Endothelial cell of umbilical vein (primary cell): Measurements from ENCODE around the gene LDHAL6B. TPM values are rescaled to one million over a fixed set of nuclear protein-coding genes. Genes with fewer than 3 reads are reported as not detected.

ENCODE experiments used
- BruUV-seq: library from RNA; stranded (reverse); fragments of 400-500 nt; replicated peaks from 2 replicates; lab custom pipeline; 2021; lab: Mats Ljungman, UMichigan
- CTCF ChIA-PET: fragments of 300-600, 350-600 bp; sonication (Branson Sonifier 250); formaldehyde crosslinking; loops from one replicate; lab custom pipeline; 2021; ENCODE audit warnings: antibody characterized with exemption, inconsistent platforms; lab: Charles Lee
- POLR2A ChIA-PET: fragments of 300-600, 350-600 bp; sonication (Branson Sonifier 250); formaldehyde crosslinking; loops from one replicate; lab custom pipeline; 2021; ENCODE audit warnings: antibody characterized with exemption, inconsistent platforms; lab: Charles Lee
- DNase-seq: peaks from one replicate; pipeline ENCODE4 v3.0.0-alpha.2; 2011; ENCODE audit warnings: low read depth, low spot score
- FAIRE-seq: peaks from 2 replicates; lab custom pipeline; 2011; peaks lifted over from hg19 to GRCh38; lab: Jason Lieb, UNC
- H2AFZ ChIP-seq: 2 replicates; pipeline ENCODE4 v1.6.0; 2012; ENCODE audit warnings: low read depth, low read length, control low read depth, inconsistent platforms
- H3K27ac ChIP-seq: 2 replicates; pipeline ENCODE4 v1.5.1; 2011; ENCODE audit warnings: low read depth, mild to moderate bottlenecking, control low read depth, low read length, moderate library complexity; ENCODE audit not compliant: insufficient read depth
- H3K27me3 ChIP-seq, 2 experiments: 2 replicates each; pipeline versions ENCODE4 v1.6.0 to v1.6.1; 2011; ENCODE audit warnings: low read length in 2 of 2, mixed read lengths in 1 of 2; ENCODE audit not compliant: control insufficient read depth in 2 of 2, insufficient read depth in 2 of 2
- H3K36me3 ChIP-seq, 2 experiments: 2 replicates in 1 of 2; 3 replicates in 1 of 2; pipeline ENCODE4 v1.5.1; 2011; ENCODE audit warnings: low read length in 2 of 2, mild to moderate bottlenecking in 1 of 2, moderate library complexity in 1 of 2; ENCODE audit not compliant: control insufficient read depth in 2 of 2, insufficient read depth in 2 of 2; ENCODE audit errors: extremely low read depth in 1 of 2
- H3K4me1 ChIP-seq: 3 replicates; pipeline ENCODE4 v1.5.1; 2011; ENCODE audit warnings: mild to moderate bottlenecking, low read length; ENCODE audit not compliant: control insufficient read depth, insufficient read depth; ENCODE audit errors: extremely low read depth
- H3K4me2 ChIP-seq: 2 replicates; pipeline ENCODE4 v1.6.1; 2011; ENCODE audit warnings: low read length, control low read depth, mixed read lengths; ENCODE audit not compliant: insufficient read depth
- H3K4me3 ChIP-seq, 3 experiments: fragments of 200-600 bp in 1 of 3; sonication (generic), shearing (Covaris generic) in 1 of 3; replicated peaks in 1 of 3; 2 replicates each; pipeline ENCODE4 v1.5.1; 2011 to 2016; ENCODE audit warnings: control low read depth in 3 of 3, low read length in 3 of 3, mild to moderate bottlenecking in 2 of 3, inconsistent platforms in 1 of 3, low read depth in 1 of 3, moderate library complexity in 1 of 3; ENCODE audit not compliant: insufficient read depth in 1 of 3
- H3K79me2 ChIP-seq: 2 replicates; pipeline ENCODE4 v1.6.0; 2012; ENCODE audit warnings: low read length, inconsistent platforms; ENCODE audit not compliant: control insufficient read depth, insufficient read depth
- H3K9ac ChIP-seq: replicated peaks from 2 replicates; pipeline ENCODE3; 2011; ENCODE audit warnings: low read length, control low read depth; ENCODE audit not compliant: insufficient read depth; ENCODE audit errors: extremely low read depth
- H3K9me1 ChIP-seq: replicated peaks from 3 replicates; pipeline ENCODE4 v1.6.0; 2011; ENCODE audit warnings: mild to moderate bottlenecking, low read length; ENCODE audit not compliant: control insufficient read depth, insufficient read depth; ENCODE audit errors: extremely low read depth
- H3K9me3 ChIP-seq: replicated peaks from 2 replicates; pipeline ENCODE4 v1.5.1; 2012; ENCODE audit warnings: low read length, inconsistent platforms; ENCODE audit not compliant: control insufficient read depth, insufficient read depth
- H4K20me1 ChIP-seq: replicated peaks from 2 replicates; pipeline ENCODE3; 2011; ENCODE audit warnings: mild to moderate bottlenecking, low read length; ENCODE audit not compliant: control insufficient read depth, insufficient read depth; ENCODE audit errors: extremely low read depth
- CTCF ChIP-seq, 2 donors: IDR thresholded peaks; 1 replicate in 1 of 2; 2 replicates in 1 of 2; pipeline ENCODE4 v1.5.1; 2011; ENCODE audit warnings: low read length in 2 of 2, mild to moderate bottlenecking in 2 of 2, moderate library complexity in 2 of 2, control low read depth in 1 of 2, inconsistent platforms in 1 of 2, low read depth in 1 of 2; ENCODE audit not compliant: insufficient read depth in 1 of 2; ENCODE audit errors: extremely low read depth in 1 of 2
- FOS ChIP-seq: IDR thresholded peaks from 2 replicates; pipeline ENCODE4 v1.6.1; 2011; ENCODE audit warnings: mild to moderate bottlenecking, low read length, moderate library complexity, borderline replicate concordance; ENCODE audit not compliant: insufficient read depth
- GATA2 ChIP-seq: IDR thresholded peaks from 2 replicates; pipeline ENCODE4 v1.7.0; 2011; ENCODE audit warnings: low read depth, mild to moderate bottlenecking, moderate library complexity, mixed read lengths, low read length; ENCODE audit not compliant: insufficient read length, insufficient read depth
- JUN ChIP-seq: IDR thresholded peaks from 2 replicates; pipeline ENCODE4 v1.6.1; 2011; ENCODE audit warnings: borderline replicate concordance, low read depth; ENCODE audit not compliant: insufficient read length, insufficient read depth
- POLR2A ChIP-seq: IDR thresholded peaks from 2 replicates; pipeline ENCODE4 v1.6.1; 2012; ENCODE audit warnings: low read depth, mild to moderate bottlenecking, control low read depth, low read length
- dilution Hi-C: fragments of 300-500 bp; cut with MboI; formaldehyde crosslinking; loops from one replicate; pipeline ENCODE4 v1.15.0; 2019; ENCODE audit warnings: low sequenced_read_pairs; ENCODE audit not compliant: extremely low pct_ligation_motif_present
- intact Hi-C: fragments of 100-400 bp; cut with micrococcal nuclease; formaldehyde crosslinking; loops from one replicate; pipeline ENCODE4 v1.10.0; 2022
- polyA plus RNA-seq, 4 experiments: library from polyadenylated mRNA; depleted of rRNA in 3 of 4; stranded (reverse) in 3 of 4; unstranded in 1 of 4; fragments of >200 nt; gene quantifications; 2 replicates each; pipeline versions ENCODE4 v1.2.1 to v1.2.3, GENCODE V29; 2011 to 2012; ENCODE audit warnings: missing spikeins in 1 of 4
- total RNA-seq: library from RNA; stranded (reverse); gene quantifications from 2 replicates; pipeline ENCODE4 v1.2.3, GENCODE V29; 2021

Gene LDHAL6B
- total and polyA plus RNA-seq, 2 donors (not counting 3 experiments of a cell fraction or from before 2014, with no cell fraction given) = not detected

- H3K4me3 ChIP-seq = no peak overlapping the region
- FAIRE-seq = peak; percentile 97
These were observed 31.5 kb upstream of the LDHAL6B start for GRCh38 chr15:59174835-59175831.

More at GRCh38 chr15:59174835-59175831, 31.5 kb upstream of the LDHAL6B start:
- Histone ChIP-seq H3K9me1 (no peaks in the 10 kb centered on the region), H3K4me1 (peaks cover 29% of the 10 kb centered on the region), H3K79me2 (no peaks in the 10 kb centered on the region), H2AFZ (no peak overlapping the region), H3K27me3 (no peaks in the 10 kb centered on the region), H3K4me2 (peak overlapping the region; percentile 6), H4K20me1 (no peaks in the 10 kb centered on the region), H3K27ac (peak overlapping the region; percentile 62), H3K9me3 (no peaks in the 10 kb centered on the region), H3K9ac (peak overlapping the region; percentile 17), H3K36me3 (peaks cover 10 to 11% of the 10 kb centered on the region in 2 experiments)
- dilution Hi-C loops = no loop called here
- no peak for TF ChIP-seq POLR2A
- peak; percentile 5 for TF ChIP-seq JUN
- peak; percentile 64 to 70 for TF ChIP-seq CTCF (IDR thresholded peaks at IDR 0.05; ENCODE audit: extremely low read depth in 1 of 2, insufficient read depth in 1 of 2, low read depth in 1 of 2, low read length in 2 of 2)
- peak; percentile 59 for TF ChIP-seq FOS
- TF ChIP-seq GATA2 = peak; percentile 33
- ChIA-PET POLR2A (interaction anchor here (1.4 kb wide), 1 partner anchor 198 kb away, joined by 4 read pairs; the partner anchor contains the start of gene MYO1E), CTCF (interaction anchor here (0.6 to 2.0 kb wide), 19 partner anchors 9 to 354 kb away, joined by 3 to 14 read pairs (median 5); partner anchors contain the start of gene MYO1E)
- intact Hi-C loops = loop anchor here (1.0 to 2.0 kb wide), 5 partner anchors 58 to 318 kb away; partner anchors contain the start of gene MYO1E
- no TSS peak for BruUV-seq
- peak; percentile 75 for DNase-seq
